Mammary epithelial cell (primary cell): ENCODE results near the gene KMT2E.

Experiments used
- CTCF ChIP-seq, 2 donors: IDR thresholded peaks in 1 of 2; conservative IDR thresholded peaks in 1 of 2; 2 replicates each; pipeline ENCODE4 v1.5.1; 2011 to 2012; ENCODE audit warnings: inconsistent platforms in 2 of 2, low read length in 2 of 2, mild to moderate bottlenecking in 2 of 2, control low read depth in 1 of 2, low read depth in 1 of 2; ENCODE audit not compliant: insufficient read depth in 1 of 2; ENCODE audit errors: extremely low read depth in 1 of 2
- EZH2 ChIP-seq: IDR thresholded peaks from 2 replicates; pipeline ENCODE4 v1.6.1; 2012; ENCODE audit warnings: low read length, inconsistent platforms, borderline replicate concordance

GRCh38 chr7:105102557-105103352 lies 88.8 kb downstream of the KMT2E start:
- no peak for TF ChIP-seq CTCF (conservative IDR thresholded peaks at IDR 0.05 in 1 of 2, IDR thresholded peaks at IDR 0.05 in 1 of 2; ENCODE audit: extremely low read depth in 1 of 2, insufficient read depth in 1 of 2, low read depth in 1 of 2, low read length in 2 of 2)
- no peak for TF ChIP-seq EZH2
